H1 (cell line): ENCODE data around the gene CRACDL. TPM values are rescaled to one million over a fixed set of nuclear protein-coding genes. Genes with fewer than 3 reads are reported as not detected.

Experiments used
- ATF2 ChIP-seq: IDR thresholded peaks from 2 replicates; pipeline ENCODE4 v1.6.1; 2012; ENCODE audit warnings: low read length, inconsistent platforms
- BACH1 ChIP-seq: IDR thresholded peaks from 2 replicates; pipeline ENCODE4 v1.6.1; 2012; ENCODE audit warnings: low read length, improper control_type of control experiment
- CBX5 ChIP-seq: fragments of 300-800, 300-1000 bp; sonication (generic); IDR thresholded peaks from 2 replicates; pipeline ENCODE4 v1.7.1; 2016; ENCODE audit warnings: antibody characterized with exemption, low read length, low read depth
- CHD1 ChIP-seq: IDR thresholded peaks from 2 replicates; pipeline ENCODE4 v1.6.1; 2012; ENCODE audit warnings: low read depth, low read length, improper control_type of control experiment
- EZH2 ChIP-seq: fragments of 200-600 bp; sonication (generic); IDR thresholded peaks from 2 replicates; pipeline ENCODE4 v1.7.1; 2012; ENCODE audit warnings: low read depth, mild to moderate bottlenecking, moderate library complexity, low read length, inconsistent platforms; ENCODE audit not compliant: severe bottlenecking
- FOSL1 ChIP-seq: IDR thresholded peaks from 2 replicates; pipeline ENCODE4 v1.6.1; 2011; ENCODE audit warnings: mild to moderate bottlenecking, low read depth, low read length, moderate library complexity; ENCODE audit not compliant: insufficient read depth
- KDM5A ChIP-seq: fragments of 200-600 bp; IDR thresholded peaks from 2 replicates; pipeline ENCODE4 v1.7.1; 2012; ENCODE audit warnings: mild to moderate bottlenecking, low read length, inconsistent platforms, mixed read lengths
- MAFK ChIP-seq: IDR thresholded peaks from 2 replicates; pipeline ENCODE4 v1.6.1; 2012; ENCODE audit warnings: low read depth, mild to moderate bottlenecking, improper control_type of control experiment, low read length
- MAX ChIP-seq: IDR thresholded peaks from 2 replicates; pipeline ENCODE4 v1.6.1; 2012; ENCODE audit warnings: inconsistent platforms
- PHF8 ChIP-seq: fragments of 200-600 bp; sonication (generic); conservative IDR thresholded peaks from 2 replicates; pipeline ENCODE4 v1.7.1; 2012; ENCODE audit warnings: low read depth, mild to moderate bottlenecking, inconsistent platforms, low read length, moderate library complexity
- TCF12 ChIP-seq: IDR thresholded peaks from 2 replicates; pipeline ENCODE4 v1.6.1; 2011; ENCODE audit warnings: low read depth, mild to moderate bottlenecking, low read length
- polyA plus RNA-seq, 7 experiments: library from polyadenylated mRNA; depleted of rRNA in 3 of 7; stranded (reverse) in 5 of 7; unstranded in 2 of 7; fragments of >200 nt in 5 of 7; fragments of 200-250 nt in 2 of 7; gene quantifications; 1 replicate in 5 of 7; 2 replicates in 1 of 7; 4 replicates in 1 of 7; pipeline versions ENCODE4 v1.2.1 to v1.2.3, GENCODE V29; 2011 to 2013; ENCODE audit warnings: missing spikeins in 2 of 7, mixed read lengths in 2 of 7
- total RNA-seq: library from RNA; stranded (reverse); fragmentation: NEBNext Ultra II Directional; extraction: Animal tissue kit (Norgen Biotek cat#: 25700); gene quantifications from 2 replicates; pipeline ENCODE4 v1.2.1, GENCODE V29; 2021

CRACDL gene
- total and polyA plus RNA-seq, 2 of the 8 experiments (the other 6 are each of a cell fraction or from before 2014, with no cell fraction given): 0.07 to 0.38 TPM

GRCh38 chr2:98830571-98831145, 105.4 kb downstream of the CRACDL start (continued):
- TF ChIP-seq CBX5 (no peak), KDM5A (no peak), MAX (no peak), BACH1 (no peak), ATF2 (no peak), TCF12 (no peak), EZH2 (no peak), PHF8 (no peak), CHD1 (no peak), MAFK (no peak), FOSL1 (no peak)
